T-cell (primary cell): ENCODE results near the gene CFTR. TPM values are rescaled to one million over a fixed set of nuclear protein-coding genes. Genes with fewer than 3 reads are reported as not detected.

ENCODE experiments used
- ATAC-seq, 4 experiments: fragments of 200-7000 bp in 3 of 4; fragments of 150-1000 bp in 1 of 4; cut with Tn5 transposase; replicated peaks in 1 of 4; 1 replicate in 3 of 4; 2 replicates in 1 of 4; pipeline ENCODE4 v1.10.0; 2021; ENCODE audit warnings: moderate library complexity in 3 of 4, mild to moderate bottlenecking in 2 of 4, moderate number of reproducible peaks in 1 of 4
- CTCF ChIA-PET, 2 donors: fragments of 300-600 bp; sonication (Branson Sonifier 250); formaldehyde crosslinking; loops; one replicate each; lab custom pipeline; 2022; ENCODE audit warnings: antibody characterized with exemption in 2 of 2; lab: Charles Lee
- POLR2A ChIA-PET, 2 donors: fragments of 300-600 bp; sonication (Branson Sonifier 250); formaldehyde crosslinking; loops; one replicate each; lab custom pipeline; 2022; ENCODE audit warnings: antibody characterized with exemption in 2 of 2; lab: Charles Lee
- DNase-seq, 35 experiments: peaks; one replicate each; pipeline versions ENCODE4 v3.0.0 to v3.0.0-alpha.2; 2013 to 2023
- H3K27ac ChIP-seq: one replicate; pipeline ENCODE4 v1.5.1; 2013; ENCODE audit warnings: low read length
- H3K27me3 ChIP-seq, 2 experiments: replicated peaks in 1 of 2; 1 replicate in 1 of 2; 2 replicates in 1 of 2; pipeline versions ENCODE4 v1.6.1 to v1.7.0; 2013; ENCODE audit warnings: low read length in 1 of 2, mixed read lengths in 1 of 2; ENCODE audit not compliant: control insufficient read depth in 2 of 2, insufficient read depth in 2 of 2; ENCODE audit errors: extremely low read depth in 1 of 2
- H3K36me3 ChIP-seq, 2 donors: 1 replicate in 1 of 2; 2 replicates in 1 of 2; pipeline versions ENCODE4 v1.6.1 to v1.7.0; 2013; ENCODE audit warnings: low read length in 1 of 2; ENCODE audit not compliant: control insufficient read depth in 2 of 2, insufficient read depth in 1 of 2; ENCODE audit errors: extremely low read depth in 1 of 2
- H3K4me1 ChIP-seq, 2 experiments: 1 replicate in 1 of 2; 2 replicates in 1 of 2; pipeline versions ENCODE4 v1.6.1 to v1.7.0; 2013; ENCODE audit warnings: low read length in 2 of 2, mixed read lengths in 1 of 2; ENCODE audit not compliant: insufficient read depth in 2 of 2, control insufficient read depth in 1 of 2; ENCODE audit errors: extremely low read depth in 1 of 2
- H3K4me3 ChIP-seq, 2 donors: 1 replicate in 1 of 2; 2 replicates in 1 of 2; pipeline versions ENCODE4 v1.5.1 to v1.7.0; 2013; ENCODE audit warnings: mild to moderate bottlenecking in 2 of 2, low read length in 1 of 2, moderate library complexity in 1 of 2; ENCODE audit not compliant: control insufficient read depth in 1 of 2; ENCODE audit errors: extremely low read depth in 1 of 2
- H3K9me3 ChIP-seq: 2 replicates; pipeline ENCODE4 v1.7.0; 2013
- H3K27ac Mint-ChIP-seq, 2 donors: one replicate each; pipeline ENCODE4 v1.8.0; 2020 to 2021; ENCODE audit warnings: mild to moderate bottlenecking in 2 of 2, mixed read lengths in 2 of 2
- H3K27me3 Mint-ChIP-seq, 2 donors: one replicate each; pipeline ENCODE4 v1.8.0; 2021 to 2022; ENCODE audit warnings: mixed read lengths in 2 of 2
- H3K36me3 Mint-ChIP-seq: one replicate; pipeline ENCODE4 v1.8.0; 2021; ENCODE audit warnings: mixed read lengths
- H3K4me1 Mint-ChIP-seq, 3 donors: one replicate each; pipeline ENCODE4 v1.8.0; 2020 to 2022; ENCODE audit warnings: mixed read lengths in 3 of 3, mild to moderate bottlenecking in 1 of 3
- H3K4me3 Mint-ChIP-seq, 3 donors: one replicate each; pipeline ENCODE4 v1.8.0; 2020 to 2022; ENCODE audit warnings: mild to moderate bottlenecking in 3 of 3, mixed read lengths in 3 of 3, moderate library complexity in 3 of 3
- H3K9me3 Mint-ChIP-seq, 3 donors: one replicate each; pipeline ENCODE4 v1.8.0; 2020 to 2022; ENCODE audit warnings: mixed read lengths in 3 of 3
- WGBS: methylation state at CpG from one replicate; pipeline ENCODE4 v1.1.5; 2013; ENCODE audit warnings: missing lambda C conversion rate; ENCODE audit not compliant: insufficient coverage; 5-methylcytosine and 5-hydroxymethylcytosine counted together
- total RNA-seq, 35 experiments: library from RNA in 6 of 35; stranded (reverse) in 6 of 35; fragments of 120-200 nt in 1 of 35; gene quantifications; one replicate each; pipeline versions ENCODE4 v1.2.1 to v1.2.4 and lab custom pipeline; 2013 to 2026

Gene CFTR
- total RNA-seq, 5 donors from 2014 or later (not counting 1 experiment from before 2014, with no cell fraction given): 0.44 to 0.53 (median 0.47) TPM; not detected in 2

- H3K4me1 Mint-ChIP-seq: no peaks in the 10 kb centered on the region
- Histone ChIP-seq H3K27me3 (no peaks in the 10 kb centered on the region), H3K4me3 (no peak overlapping the region), H3K9me3 (no peaks in the 10 kb centered on the region), H3K36me3 (no peaks in the 10 kb centered on the region), H3K27ac (no peak overlapping the region), H3K4me1 (no peaks in the 10 kb centered on the region)
- 100% methylated on average over 1 of the region's 2 CpGs for WGBS
- no peak overlapping the region for H3K4me3 Mint-ChIP-seq
- ChIA-PET POLR2A (no interaction called here), CTCF (interaction anchor here in 1 of 2 donors (0.7 kb wide), 1 partner anchor 50 kb away, joined by 9 read pairs; no protein-coding TSS in a partner anchor)
- peaks cover 0 to 9% (median 0%) of the 10 kb centered on the region in 3 donors for H3K9me3 Mint-ChIP-seq
- no peak for DNase-seq
- peaks cover 0 to 16% of the 10 kb centered on the region in 2 donors for H3K27me3 Mint-ChIP-seq
- ATAC-seq: no peak
- no peaks in the 10 kb centered on the region for H3K36me3 Mint-ChIP-seq
- H3K27ac Mint-ChIP-seq: no peak overlapping the region
These were observed 208.3 kb downstream of the CFTR start for GRCh38 chr7:117688126-117688525.

- Histone ChIP-seq H3K27me3 (no peaks in the 10 kb centered on the region), H3K4me1 (no peaks in the 10 kb centered on the region), H3K4me3 (no peak overlapping the region), H3K36me3 (no peaks in the 10 kb centered on the region), H3K9me3 (no peaks in the 10 kb centered on the region), H3K27ac (no peak overlapping the region)
- Mint-ChIP-seq H3K36me3 (no peaks in the 10 kb centered on the region), H3K4me1 (no peaks in the 10 kb centered on the region), H3K9me3 (peaks cover 0 to 9% (median 4%) of the 10 kb centered on the region in 3 donors), H3K27ac (no peak overlapping the region), H3K27me3 (peaks cover 0 to 16% of the 10 kb centered on the region in 2 donors), H3K4me3 (no peak overlapping the region)
- no peak for ATAC-seq
- ChIA-PET CTCF (interaction anchor here in 1 of 2 donors (0.5 kb wide), 1 partner anchor 26 kb away, joined by 4 read pairs; no protein-coding TSS in a partner anchor), POLR2A (no interaction called here)
- DNase-seq: no peak
These were observed 209.6 kb downstream of the CFTR start for GRCh38 chr7:117689406-117689805.

GRCh38 chr7:117690147-117690546 lies 210.3 kb downstream of the CFTR start:
- no peak for ATAC-seq
- no peak overlapping the region for H3K4me3 ChIP-seq
- H3K4me1 ChIP-seq: no peaks in the 10 kb centered on the region
- DNase-seq: no peak
- H3K36me3 ChIP-seq: no peaks in the 10 kb centered on the region
- WGBS: no CpG with 5 or more reads among the region's 3 CpGs
- no peaks in the 10 kb centered on the region for H3K36me3 Mint-ChIP-seq
- no peak overlapping the region for H3K4me3 Mint-ChIP-seq
- H3K27me3 Mint-ChIP-seq: peaks cover 0 to 16% of the 10 kb centered on the region in 2 donors
- H3K27ac Mint-ChIP-seq: no peak overlapping the region
- POLR2A ChIA-PET: no interaction called here
- no peaks in the 10 kb centered on the region for H3K4me1 Mint-ChIP-seq
- H3K9me3 ChIP-seq: no peaks in the 10 kb centered on the region
- H3K9me3 Mint-ChIP-seq: peaks cover 0 to 9% (median 4%) of the 10 kb centered on the region in 3 donors
- no peak overlapping the region for H3K27ac ChIP-seq
- no peaks in the 10 kb centered on the region for H3K27me3 ChIP-seq
- CTCF ChIA-PET: no interaction called here

- H3K9me3 Mint-ChIP-seq: peaks cover 0 to 9% (median 4%) of the 10 kb centered on the region in 3 donors
- ChIA-PET CTCF (no interaction called here), POLR2A (no interaction called here)
- no peak overlapping the region for H3K27ac Mint-ChIP-seq
- Histone ChIP-seq H3K9me3 (no peaks in the 10 kb centered on the region), H3K27ac (no peak overlapping the region), H3K4me1 (no peaks in the 10 kb centered on the region), H3K4me3 (no peak overlapping the region), H3K36me3 (no peaks in the 10 kb centered on the region), H3K27me3 (no peaks in the 10 kb centered on the region)
- no peak for ATAC-seq
- H3K36me3 Mint-ChIP-seq: no peaks in the 10 kb centered on the region
- H3K4me1 Mint-ChIP-seq: no peaks in the 10 kb centered on the region
- DNase-seq: no peak
- peaks cover 0 to 16% of the 10 kb centered on the region in 2 donors for H3K27me3 Mint-ChIP-seq
- 100% methylated on average over 1 of the region's 7 CpGs for WGBS
- no peak overlapping the region for H3K4me3 Mint-ChIP-seq
These were observed 212.5 kb downstream of the CFTR start for GRCh38 chr7:117692338-117692737.

- Mint-ChIP-seq H3K4me1 (no peaks in the 10 kb centered on the region), H3K4me3 (no peak overlapping the region), H3K9me3 (peaks cover 0 to 4% (median 0%) of the 10 kb centered on the region in 3 donors), H3K27me3 (peaks cover 0 to 4% of the 10 kb centered on the region in 2 donors), H3K36me3 (no peaks in the 10 kb centered on the region), H3K27ac (no peak overlapping the region)
- no peak for DNase-seq
- no peak for ATAC-seq
- H3K27me3 ChIP-seq: no peaks in the 10 kb centered on the region
- no peaks in the 10 kb centered on the region for H3K36me3 ChIP-seq
- no peak overlapping the region for H3K4me3 ChIP-seq
- POLR2A ChIA-PET: no interaction called here
- no peaks in the 10 kb centered on the region for H3K4me1 ChIP-seq
- no peak overlapping the region for H3K27ac ChIP-seq
- no peaks in the 10 kb centered on the region for H3K9me3 ChIP-seq
- 80% methylated on average over 1 of the region's 2 CpGs for WGBS
- CTCF ChIA-PET: interaction anchor here (0.7 to 0.8 kb wide), 2 partner anchors 18 to 28 kb away, joined by 3 to 5 read pairs; no protein-coding TSS in a partner anchor
These were observed 218.2 kb downstream of the CFTR start for GRCh38 chr7:117698018-117698417.

- Mint-ChIP-seq H3K27ac (no peak overlapping the region), H3K4me3 (no peak overlapping the region), H3K36me3 (no peaks in the 10 kb centered on the region), H3K27me3 (no peaks in the 10 kb centered on the region), H3K4me1 (no peaks in the 10 kb centered on the region), H3K9me3 (peaks cover 0 to 3% (median 2%) of the 10 kb centered on the region in 3 donors)
- ChIA-PET CTCF (no interaction called here), POLR2A (no interaction called here)
- Histone ChIP-seq H3K4me1 (no peaks in the 10 kb centered on the region), H3K9me3 (no peaks in the 10 kb centered on the region), H3K27ac (no peak overlapping the region), H3K4me3 (no peak overlapping the region), H3K27me3 (no peaks in the 10 kb centered on the region), H3K36me3 (no peaks in the 10 kb centered on the region)
- no peak for ATAC-seq
- WGBS: no CpG with 5 or more reads among the region's 3 CpGs
- no peak for DNase-seq
These were observed 224.2 kb downstream of the CFTR start for GRCh38 chr7:117704063-117704462.

GRCh38 chr7:117705630-117706029 lies 225.8 kb downstream of the CFTR start:
- Mint-ChIP-seq H3K4me3 (no peak overlapping the region), H3K36me3 (no peaks in the 10 kb centered on the region), H3K27ac (no peak overlapping the region), H3K9me3 (peaks cover 0 to 3% (median 2%) of the 10 kb centered on the region in 3 donors), H3K27me3 (no peaks in the 10 kb centered on the region), H3K4me1 (no peaks in the 10 kb centered on the region)
- Histone ChIP-seq H3K27me3 (no peaks in the 10 kb centered on the region), H3K9me3 (no peaks in the 10 kb centered on the region), H3K4me3 (no peak overlapping the region), H3K36me3 (no peaks in the 10 kb centered on the region), H3K4me1 (peaks cover 0 to 3% of the 10 kb centered on the region in 2 experiments), H3K27ac (no peak overlapping the region)
- no peak for DNase-seq
- ATAC-seq: no peak
- no CpG with 5 or more reads among the region's 4 CpGs for WGBS
- POLR2A ChIA-PET: no interaction called here
- CTCF ChIA-PET: no interaction called here
